ENCODE results near the gene MBTD1. TPM values are rescaled to one million over a fixed set of nuclear protein-coding genes. Genes with fewer than 3 reads are reported as not detected.

MBTD1 gene
- total and polyA plus RNA-seq, 9 of the 15 experiments (the other 6 are each of a cell fraction or from before 2014, with no cell fraction given): 2.1 to 26.3 (median 13.3) TPM

DNA sequence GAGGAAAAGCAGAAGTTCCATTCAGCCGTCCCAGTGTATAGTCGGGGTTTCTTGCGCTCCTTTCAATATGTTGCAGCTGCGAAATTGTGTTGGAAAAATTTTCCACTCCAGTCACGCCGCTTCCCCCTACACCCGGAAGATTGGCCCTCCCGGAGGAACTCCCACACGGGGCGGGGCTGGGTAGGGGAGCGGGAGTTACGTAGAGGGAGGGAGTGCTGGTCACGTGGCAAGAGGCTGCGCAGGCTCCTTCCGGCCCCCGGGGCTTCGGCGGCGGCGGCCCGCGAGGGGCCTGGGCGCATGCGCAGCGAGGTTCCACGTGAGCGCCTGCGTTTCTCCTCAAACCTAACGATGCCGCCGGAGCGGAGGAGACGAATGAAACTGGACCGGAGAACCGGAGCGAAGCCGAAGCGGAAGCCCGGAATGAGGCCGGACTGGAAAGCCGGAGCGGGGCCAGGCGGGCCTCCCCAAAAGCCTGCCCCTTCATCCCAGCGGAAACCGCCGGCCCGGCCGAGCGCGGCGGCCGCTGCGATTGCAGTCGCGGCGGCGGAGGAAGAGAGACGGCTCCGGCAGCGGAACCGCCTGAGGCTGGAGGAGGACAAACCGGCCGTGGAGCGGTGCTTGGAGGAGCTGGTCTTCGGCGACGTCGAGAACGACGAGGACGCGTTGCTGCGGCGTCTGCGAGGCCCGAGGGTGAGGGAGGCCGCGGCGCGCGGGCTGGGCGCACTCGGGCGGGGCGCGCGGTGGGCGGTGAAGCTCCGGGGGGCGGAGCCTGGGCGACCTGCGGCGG lies 581 bp upstream of the MBTD1 start, which contains the start of gene UTP18 (continued):
- TF ChIP-seq, protein P1, sequence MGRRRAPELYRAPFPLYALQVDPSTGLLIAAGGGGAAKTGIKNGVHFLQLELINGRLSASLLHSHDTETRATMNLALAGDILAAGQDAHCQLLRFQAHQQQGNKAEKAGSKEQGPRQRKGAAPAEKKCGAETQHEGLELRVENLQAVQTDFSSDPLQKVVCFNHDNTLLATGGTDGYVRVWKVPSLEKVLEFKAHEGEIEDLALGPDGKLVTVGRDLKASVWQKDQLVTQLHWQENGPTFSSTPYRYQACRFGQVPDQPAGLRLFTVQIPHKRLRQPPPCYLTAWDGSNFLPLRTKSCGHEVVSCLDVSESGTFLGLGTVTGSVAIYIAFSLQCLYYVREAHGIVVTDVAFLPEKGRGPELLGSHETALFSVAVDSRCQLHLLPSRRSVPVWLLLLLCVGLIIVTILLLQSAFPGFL (CRISPR knock-in tag; IDR thresholded peaks at IDR 0.05): no peak
- TF ChIP-seq HNRNPLL (IDR thresholded peaks at IDR 0.05; ENCODE audit: low read depth, low read length, poor library complexity, severe bottlenecking) (peak; percentile 93), ZFPM2 (CRISPR knock-in tag; IDR thresholded peaks at IDR 0.05) (no peak), PHF20 (IDR thresholded peaks at IDR 0.05; ENCODE audit: partially characterized antibody) (peak; percentile 79), KDM5B (IDR thresholded peaks at IDR 0.05; ENCODE audit: insufficient replicate concordance, low read depth, low read length) (peak; percentile 52), BDP1 (IDR thresholded peaks at IDR 0.05; ENCODE audit: insufficient read depth, insufficient read length) (no peak), POLR2AphosphoS5 (IDR thresholded peaks at IDR 0.05; ENCODE audit: control insufficient read depth, insufficient read depth, low read depth, low read length) (0 out of 2 replicates have a peak, but pooled peaks have one; percentile 15), CXXC5 (CRISPR knock-in tag; IDR thresholded peaks at IDR 0.05) (peak; percentile 68), CBX5 (IDR thresholded peaks at IDR 0.05; ENCODE audit: borderline replicate concordance, low read depth) (no peak), ZZZ3 (IDR thresholded peaks at IDR 0.05) (no peak), ZEB2 (IDR thresholded peaks at IDR 0.05) (peak; percentile 52; the same call in 1 of the 2 replicates)
- TF ChIP-seq, protein P2, sequence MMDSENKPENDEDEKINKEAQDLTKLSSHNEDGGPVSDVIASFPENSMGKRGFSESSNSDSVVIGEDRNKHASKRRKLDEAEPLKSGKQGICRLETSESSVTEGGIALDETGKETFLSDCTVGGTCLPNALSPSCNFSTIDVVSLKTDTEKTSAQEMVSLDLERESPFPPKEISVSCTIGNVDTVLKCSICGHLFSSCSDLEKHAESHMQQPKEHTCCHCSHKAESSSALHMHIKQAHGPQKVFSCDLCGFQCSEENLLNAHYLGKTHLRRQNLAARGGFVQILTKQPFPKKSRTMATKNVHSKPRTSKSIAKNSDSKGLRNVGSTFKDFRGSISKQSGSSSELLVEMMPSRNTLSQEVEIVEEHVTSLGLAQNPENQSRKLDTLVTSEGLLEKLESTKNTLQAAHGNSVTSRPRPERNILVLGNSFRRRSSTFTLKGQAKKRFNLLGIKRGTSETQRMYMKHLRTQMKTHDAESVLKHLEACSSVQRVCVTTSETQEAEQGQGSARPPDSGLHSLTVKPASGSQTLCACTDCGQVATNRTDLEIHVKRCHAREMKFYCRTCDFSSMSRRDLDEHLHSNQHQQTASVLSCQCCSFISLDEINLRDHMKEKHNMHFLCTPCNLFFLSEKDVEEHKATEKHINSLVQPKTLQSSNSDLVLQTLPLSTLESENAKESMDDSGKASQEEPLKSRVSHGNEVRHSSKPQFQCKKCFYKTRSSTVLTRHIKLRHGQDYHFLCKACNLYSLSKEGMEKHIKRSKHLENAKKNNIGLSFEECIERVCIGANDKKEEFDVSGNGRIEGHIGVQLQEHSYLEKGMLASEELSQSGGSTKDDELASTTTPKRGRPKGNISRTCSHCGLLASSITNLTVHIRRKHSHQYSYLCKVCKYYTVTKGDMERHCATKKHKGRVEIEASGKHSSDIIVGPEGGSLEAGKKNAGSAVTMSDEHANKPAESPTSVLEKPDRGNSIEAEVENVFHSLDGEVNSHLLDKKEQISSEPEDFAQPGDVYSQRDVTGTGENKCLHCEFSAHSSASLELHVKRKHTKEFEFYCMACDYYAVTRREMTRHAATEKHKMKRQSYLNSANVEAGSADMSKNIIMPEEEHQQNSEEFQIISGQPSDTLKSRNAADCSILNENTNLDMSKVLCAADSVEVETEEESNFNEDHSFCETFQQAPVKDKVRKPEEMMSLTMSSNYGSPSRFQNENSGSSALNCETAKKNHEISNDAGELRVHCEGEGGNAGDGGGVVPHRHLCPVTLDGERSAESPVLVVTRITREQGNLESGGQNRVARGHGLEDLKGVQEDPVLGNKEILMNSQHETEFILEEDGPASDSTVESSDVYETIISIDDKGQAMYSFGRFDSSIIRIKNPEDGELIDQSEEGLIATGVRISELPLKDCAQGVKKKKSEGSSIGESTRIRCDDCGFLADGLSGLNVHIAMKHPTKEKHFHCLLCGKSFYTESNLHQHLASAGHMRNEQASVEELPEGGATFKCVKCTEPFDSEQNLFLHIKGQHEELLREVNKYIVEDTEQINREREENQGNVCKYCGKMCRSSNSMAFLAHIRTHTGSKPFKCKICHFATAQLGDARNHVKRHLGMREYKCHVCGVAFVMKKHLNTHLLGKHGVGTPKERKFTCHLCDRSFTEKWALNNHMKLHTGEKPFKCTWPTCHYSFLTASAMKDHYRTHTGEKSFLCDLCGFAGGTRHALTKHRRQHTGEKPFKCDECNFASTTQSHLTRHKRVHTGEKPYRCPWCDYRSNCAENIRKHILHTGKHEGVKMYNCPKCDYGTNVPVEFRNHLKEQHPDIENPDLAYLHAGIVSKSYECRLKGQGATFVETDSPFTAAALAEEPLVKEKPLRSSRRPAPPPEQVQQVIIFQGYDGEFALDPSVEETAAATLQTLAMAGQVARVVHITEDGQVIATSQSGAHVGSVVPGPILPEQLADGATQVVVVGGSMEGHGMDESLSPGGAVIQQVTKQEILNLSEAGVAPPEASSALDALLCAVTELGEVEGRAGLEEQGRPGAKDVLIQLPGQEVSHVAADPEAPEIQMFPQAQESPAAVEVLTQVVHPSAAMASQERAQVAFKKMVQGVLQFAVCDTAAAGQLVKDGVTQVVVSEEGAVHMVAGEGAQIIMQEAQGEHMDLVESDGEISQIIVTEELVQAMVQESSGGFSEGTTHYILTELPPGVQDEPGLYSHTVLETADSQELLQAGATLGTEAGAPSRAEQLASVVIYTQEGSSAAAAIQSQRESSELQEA (IDR thresholded peaks at IDR 0.05; ENCODE audit: low read depth): no peak
- TF ChIP-seq, protein P3, sequence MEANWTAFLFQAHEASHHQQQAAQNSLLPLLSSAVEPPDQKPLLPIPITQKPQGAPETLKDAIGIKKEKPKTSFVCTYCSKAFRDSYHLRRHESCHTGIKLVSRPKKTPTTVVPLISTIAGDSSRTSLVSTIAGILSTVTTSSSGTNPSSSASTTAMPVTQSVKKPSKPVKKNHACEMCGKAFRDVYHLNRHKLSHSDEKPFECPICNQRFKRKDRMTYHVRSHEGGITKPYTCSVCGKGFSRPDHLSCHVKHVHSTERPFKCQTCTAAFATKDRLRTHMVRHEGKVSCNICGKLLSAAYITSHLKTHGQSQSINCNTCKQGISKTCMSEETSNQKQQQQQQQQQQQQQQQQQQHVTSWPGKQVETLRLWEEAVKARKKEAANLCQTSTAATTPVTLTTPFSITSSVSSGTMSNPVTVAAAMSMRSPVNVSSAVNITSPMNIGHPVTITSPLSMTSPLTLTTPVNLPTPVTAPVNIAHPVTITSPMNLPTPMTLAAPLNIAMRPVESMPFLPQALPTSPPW (CRISPR knock-in tag; IDR thresholded peaks at IDR 0.05): peak; percentile 87
- TF ChIP-seq, protein P4, sequence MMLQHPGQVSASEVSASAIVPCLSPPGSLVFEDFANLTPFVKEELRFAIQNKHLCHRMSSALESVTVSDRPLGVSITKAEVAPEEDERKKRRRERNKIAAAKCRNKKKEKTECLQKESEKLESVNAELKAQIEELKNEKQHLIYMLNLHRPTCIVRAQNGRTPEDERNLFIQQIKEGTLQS (IDR thresholded peaks at IDR 0.05): peak; percentile 48; the same call in 1 of the 2 replicates
- TF ChIP-seq, protein P4 (CRISPR knock-in tag; conservative IDR thresholded peaks at IDR 0.05): no peak
